Occipital lobe (tissue), 2 donors: ENCODE results near the gene GRM4. TPM values are rescaled to one million over a fixed set of nuclear protein-coding genes. Genes with fewer than 3 reads are reported as not detected.

Experiments used
- DNase-seq: peaks from one replicate; lab custom pipeline; 2025; lab: John Stamatoyannopoulos, UW
- total RNA-seq: library from RNA; depleted of rRNA; stranded (reverse); fragments of >200 nt; gene quantifications from one replicate; pipeline ENCODE4 v1.2.3, GENCODE V29; 2014

The GRM4 gene
- total RNA-seq, 1 donor from 2014 or later, result 0.94 TPM

DNA sequence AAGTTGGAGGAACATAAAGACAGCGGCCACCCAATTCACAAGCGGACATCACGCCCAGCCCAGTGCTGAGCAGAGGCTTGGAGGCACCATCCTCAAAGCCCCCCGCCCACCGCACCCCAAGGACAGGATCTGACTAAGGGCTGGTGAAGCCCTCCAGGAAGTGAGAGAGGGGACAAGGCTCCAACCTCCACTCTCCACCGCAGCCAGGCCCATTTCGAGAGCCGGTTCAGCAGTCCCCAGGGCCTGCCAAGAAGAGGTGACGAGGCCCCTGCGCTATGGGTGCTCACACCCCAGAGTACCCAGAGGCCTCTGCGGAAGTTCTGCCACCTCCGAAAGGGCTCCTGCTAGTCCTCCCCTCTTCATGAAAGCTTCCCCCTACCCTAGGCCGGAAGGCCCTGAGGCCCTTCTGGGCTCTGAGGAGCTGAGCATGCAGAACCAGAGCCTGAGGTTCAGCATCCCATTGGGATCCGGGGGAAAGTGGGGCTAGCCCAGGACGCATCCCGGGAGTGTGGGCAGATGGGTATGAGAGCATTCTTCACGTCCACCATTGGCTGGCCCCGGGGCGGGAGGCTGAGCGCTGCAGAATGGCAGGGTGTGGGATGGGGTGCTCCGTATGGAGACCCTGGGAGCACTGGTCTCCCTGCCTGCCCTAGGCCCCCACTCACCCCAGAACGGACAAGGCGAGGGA lies 2.5 kb downstream of the GRM4 start:
- DNase-seq, result no peak

DNA sequence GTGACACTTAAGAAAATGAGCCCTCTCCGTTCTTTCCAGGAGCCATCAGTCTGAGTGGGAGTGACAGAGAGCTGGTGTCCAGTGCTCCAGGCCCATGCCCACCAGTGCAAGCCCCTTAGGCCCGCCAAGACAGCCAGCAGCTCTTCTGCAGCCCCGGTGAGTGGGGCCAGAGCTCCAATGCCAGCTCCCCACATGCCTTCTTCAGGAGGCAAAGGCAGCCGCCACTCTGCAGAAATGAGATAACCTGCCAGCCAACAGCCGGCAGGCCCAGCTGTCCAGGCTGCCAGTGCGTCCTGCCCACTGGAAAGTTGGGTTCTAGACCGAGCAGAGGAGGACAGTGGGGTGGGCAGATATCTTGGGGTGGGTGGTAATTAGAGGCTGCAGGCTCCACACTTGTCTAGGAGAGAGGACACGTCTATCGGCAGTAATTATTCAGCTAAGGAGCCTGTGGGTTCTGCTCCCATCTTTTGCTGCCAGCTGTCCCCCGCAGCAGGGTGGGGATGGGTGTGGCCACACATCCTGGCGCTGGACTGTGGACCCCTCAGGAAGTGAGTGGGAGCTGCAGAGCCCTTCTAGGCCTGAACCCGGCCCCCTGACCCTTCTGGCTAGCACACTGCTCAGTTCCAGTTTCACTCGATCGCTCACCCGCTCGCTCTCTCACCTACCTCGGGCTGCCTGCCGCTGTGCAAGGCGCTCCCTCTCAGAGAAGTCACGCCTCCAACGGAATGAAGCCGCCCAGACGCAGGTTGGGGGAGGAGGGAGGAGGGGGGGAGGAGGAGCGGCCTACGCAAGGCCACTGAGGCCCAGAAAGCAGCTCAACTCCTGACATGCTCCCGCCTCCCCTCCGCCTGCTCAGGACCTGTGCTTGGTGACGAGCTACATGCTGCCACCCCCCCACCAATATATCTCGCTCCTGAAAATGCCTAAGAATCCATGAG lies 3.6 kb downstream of the GRM4 start:
- no peak for DNase-seq

DNA sequence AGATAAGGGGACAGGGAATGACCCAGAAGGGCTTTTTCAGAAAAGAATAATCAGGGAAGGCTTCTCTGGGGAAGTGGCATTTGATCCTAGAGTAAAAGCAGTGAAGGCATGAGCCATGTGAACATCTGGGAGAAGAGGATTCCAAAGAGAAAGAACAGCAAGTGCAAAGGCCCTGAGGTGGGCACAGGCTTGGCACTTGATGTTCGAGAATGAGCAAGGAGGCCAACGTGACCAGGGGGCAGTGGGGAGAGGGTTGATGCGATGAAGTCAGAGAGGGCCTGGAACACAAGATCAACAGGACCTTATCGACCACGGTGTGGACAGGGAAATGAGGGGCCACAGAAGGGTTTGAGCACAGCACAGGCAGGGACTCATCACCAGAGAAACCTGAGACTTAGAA lies 5.8 kb downstream of the GRM4 start:
- DNase-seq, result no peak

DNA sequence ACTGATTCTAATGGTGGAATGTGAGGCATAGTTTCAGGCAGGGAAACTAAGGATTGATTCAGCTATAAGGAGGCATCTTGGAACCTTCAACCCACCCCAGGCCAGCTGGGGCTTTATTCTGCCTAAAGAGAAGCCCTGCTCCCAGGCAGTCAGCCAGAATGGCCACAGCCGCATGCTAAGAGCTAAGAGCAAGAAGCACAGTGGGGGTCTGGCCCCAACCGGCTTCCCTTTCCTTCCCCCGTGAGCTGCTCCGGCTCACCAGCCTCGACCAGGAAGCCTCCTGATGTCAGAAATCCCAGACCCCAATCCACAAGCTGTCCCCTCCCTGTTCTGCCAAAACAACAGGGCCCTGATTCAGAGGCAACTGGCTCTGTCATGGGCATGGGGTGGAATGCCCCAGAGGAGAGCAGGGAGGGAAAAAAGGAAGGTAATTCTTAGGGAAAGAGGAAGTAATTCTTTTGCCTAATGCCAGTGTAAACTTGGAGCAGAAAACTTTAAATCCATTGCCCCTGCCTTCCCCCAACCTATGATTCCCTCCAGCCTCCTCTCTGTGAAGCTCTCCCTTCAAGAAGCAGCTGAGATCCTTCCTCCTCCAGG lies 6.9 kb downstream of the GRM4 start:
- DNase-seq, result no peak

DNA sequence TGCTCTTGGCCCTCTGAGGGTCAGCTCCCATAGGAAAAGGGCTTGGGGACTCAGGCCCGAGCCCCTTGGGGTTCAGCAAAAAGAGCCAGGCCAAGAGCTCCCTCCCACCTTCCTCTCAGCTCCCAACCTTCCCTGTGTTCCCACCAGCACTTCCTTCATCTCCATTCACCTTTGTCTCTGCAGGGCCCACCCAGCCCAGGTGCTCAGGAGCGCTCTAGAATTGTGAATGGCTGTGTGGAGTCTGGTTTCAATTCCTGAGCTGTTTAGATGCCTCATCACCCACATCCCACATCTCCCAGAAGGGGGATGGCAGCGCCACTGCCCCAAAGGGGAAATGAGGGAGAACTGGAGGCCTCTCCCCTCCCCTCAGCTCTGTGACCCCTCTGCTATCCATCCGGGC lies 7.7 kb downstream of the GRM4 start:
- no peak for DNase-seq

DNA sequence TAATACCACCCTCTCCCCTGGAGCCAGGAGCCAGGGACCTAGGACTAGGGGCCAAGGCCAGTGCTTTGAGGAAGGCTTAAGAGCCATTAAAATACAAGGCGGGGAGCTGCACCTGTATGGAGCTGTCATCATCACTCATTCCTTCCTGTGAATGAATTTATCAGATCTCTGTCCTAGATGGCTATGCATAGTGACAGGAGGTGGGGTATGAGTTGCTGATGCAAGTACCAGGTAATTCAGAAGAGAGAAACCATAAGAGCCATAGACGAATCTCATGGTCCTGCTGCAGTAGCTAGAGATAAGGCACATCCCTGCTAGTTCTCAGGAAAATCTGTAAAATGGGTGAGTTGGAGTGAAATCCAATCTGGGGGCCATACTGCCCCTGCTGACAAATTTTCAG lies 10.3 kb downstream of the GRM4 start:
- no peak for DNase-seq

DNA sequence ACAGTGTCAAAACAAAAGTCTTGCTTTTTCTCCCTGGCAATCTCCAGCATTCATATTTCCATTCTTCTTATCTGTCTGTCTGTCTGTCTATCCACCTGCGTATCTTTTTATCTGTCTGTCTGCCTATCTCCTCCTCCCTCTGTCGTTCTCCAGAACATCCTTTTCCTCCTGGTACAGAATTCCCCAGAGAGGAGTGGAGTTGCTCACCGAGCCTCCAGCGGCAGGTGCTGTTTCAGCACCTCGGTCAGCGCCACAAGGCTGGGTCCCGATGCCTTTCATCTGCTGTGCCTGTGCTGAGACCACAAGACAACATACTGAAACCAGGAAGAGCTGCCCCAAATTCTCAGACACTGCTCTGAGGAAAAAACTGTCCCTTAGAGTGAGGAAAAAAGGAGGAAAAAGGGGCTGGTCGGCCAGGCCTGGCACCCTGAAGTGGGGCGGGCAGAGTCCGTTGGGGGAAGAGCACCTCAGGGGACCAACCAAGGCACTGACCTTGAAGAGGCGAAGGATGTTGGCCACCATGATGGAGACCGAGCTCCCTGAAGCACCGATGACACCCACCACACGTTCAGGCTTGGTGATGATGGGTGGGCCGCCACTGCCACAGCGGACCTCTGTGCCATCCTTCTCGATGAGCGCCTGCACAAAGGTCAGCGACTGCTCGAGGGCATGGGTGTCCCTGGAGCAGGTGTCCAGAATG lies 13.3 kb downstream of the GRM4 start:
- no peak for DNase-seq

DNA sequence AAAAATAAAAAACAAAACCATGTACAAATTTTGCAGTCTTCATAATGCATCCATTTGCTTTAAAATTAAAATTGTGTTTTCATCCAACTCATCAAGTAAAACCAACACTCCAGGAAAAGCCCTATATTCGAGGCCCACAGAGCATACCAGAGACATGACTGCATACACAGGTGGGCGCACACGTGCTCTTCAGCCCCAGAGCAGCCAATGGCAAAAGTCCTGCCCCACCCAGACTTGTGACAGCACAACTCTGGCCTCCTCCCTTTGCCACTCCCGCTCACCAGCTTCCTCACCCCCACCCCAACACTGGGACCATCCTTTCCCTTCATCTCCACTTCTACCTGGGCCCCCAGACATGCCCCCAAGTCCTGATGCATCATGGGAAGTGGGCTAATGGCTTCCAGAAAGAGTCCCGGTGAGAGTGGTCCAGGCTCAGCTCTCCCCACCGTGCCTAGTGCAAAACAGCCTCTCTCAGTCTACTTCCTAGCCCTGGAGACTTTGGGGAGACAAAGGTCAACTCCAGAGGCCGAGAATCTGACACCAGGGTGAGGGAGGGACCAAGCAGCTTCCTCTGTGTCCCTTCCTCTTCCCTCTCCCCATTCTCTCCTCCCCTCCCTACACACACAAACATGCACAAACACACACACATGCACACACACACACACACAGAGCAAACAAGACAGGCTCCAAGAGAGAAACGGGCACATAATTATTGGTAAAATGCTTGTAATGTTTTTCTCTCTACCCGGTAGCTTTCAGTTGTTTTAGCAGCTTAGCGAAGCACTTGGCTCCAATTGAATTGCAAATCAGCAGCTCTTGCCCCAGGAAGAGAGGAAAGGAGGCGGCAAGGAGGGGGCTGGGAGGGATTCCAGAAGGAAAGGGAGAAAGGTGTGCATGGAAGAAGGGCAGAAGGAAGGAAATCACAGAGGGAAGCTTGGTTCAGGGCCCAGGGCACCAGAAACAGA lies 14.3 kb downstream of the GRM4 start:
- no peak for DNase-seq

DNA sequence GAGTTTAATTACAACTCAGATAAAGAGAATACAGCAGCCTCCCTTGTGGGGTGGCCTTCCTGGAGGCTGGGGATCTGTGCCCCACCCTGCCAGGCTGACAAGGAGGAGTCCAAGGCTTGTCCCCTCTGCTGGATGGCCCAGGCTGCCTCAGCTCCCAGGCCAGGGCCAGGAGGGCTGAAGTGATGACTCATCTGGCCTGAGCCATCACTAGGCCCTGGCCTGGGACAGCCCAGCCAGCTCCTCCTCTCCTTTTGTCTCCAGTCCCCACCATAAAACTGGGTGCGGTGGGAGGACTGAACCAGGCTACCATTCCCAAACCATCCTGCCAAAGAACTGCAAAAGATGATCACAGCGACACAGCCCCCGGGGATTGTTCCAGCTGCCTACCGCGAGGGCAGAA lies 15.0 kb downstream of the GRM4 start:
- DNase-seq, result no peak

DNA sequence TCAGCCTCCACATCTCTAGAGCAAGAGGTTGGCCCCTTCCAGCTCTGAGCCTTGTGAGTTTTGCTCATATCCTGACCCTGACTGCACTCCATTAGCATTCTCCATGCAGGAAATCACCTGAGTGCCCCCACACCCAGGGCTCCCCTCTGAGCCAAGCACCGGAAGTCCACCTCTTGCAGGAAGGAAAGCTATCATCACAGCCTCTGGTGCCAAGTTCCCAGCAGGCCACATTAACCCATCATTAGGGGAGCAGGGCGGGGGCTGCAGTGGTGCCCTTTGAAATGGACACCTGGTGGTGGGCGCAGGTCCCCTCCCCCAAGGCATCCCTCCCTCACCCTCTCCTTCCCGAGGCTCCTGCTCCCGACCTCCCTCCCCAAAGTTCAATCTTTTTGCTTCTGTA lies 16.1 kb downstream of the GRM4 start:
- no peak for DNase-seq

DNA sequence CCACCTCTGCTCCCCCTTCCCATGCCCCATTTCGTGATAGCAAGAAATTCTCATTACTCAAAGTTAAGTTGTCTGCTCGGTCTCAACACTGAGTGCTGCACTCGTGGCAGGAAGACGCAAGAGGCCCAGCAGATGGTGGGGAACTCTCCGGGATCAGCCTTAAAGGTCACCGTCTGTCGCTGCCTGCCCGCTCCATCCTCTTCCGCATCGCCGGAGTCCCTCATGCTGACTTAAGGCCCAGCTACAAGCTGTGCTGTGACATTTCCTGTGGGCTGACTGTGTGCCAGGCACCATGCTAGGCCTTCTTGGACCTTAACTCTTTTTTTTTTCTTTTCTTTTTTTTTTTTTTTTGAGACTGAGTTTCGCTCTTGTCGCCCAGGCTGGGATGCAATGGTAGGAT lies 17.8 kb downstream of the GRM4 start:
- DNase-seq, result no peak

DNA sequence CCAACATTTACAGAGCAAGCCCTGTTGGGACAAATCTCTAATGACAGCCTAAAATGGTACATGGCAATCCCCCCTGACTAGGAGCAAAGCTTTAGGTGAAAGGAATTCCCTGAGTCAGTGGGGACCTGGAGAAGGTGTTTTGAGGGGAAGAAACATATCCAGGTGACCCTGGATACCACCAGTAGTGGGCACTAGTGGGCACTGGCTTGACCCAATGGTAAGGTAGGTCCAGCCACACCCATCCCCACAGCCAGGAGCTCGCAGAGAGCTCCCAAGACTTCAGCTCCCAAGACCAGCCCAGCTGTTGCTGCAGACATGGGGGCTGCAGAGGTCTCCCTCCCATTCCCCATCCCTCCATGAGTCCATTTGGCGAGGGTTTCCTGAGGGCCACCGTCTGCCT lies 19.5 kb downstream of the GRM4 start:
- no peak for DNase-seq

DNA sequence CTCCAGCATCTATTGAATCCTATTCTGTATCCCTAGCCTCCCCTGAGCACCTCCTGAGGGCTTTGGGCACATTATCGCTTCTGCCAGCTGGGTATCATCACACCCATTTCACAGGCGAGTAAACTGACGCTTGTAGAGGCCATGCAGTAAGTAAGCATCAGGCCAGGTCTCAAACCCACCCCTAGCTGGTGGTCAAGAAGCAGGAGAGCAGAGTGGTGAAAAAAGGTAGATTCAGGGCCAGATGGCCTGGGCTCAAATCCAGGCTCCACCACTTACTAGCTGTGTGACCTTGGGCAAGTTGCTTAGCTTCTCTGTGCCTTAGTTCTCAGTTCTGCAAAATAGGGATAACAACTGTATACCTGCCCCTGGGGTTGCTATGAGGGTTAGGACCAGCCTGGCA lies 19.9 kb downstream of the GRM4 start:
- no peak for DNase-seq

DNA sequence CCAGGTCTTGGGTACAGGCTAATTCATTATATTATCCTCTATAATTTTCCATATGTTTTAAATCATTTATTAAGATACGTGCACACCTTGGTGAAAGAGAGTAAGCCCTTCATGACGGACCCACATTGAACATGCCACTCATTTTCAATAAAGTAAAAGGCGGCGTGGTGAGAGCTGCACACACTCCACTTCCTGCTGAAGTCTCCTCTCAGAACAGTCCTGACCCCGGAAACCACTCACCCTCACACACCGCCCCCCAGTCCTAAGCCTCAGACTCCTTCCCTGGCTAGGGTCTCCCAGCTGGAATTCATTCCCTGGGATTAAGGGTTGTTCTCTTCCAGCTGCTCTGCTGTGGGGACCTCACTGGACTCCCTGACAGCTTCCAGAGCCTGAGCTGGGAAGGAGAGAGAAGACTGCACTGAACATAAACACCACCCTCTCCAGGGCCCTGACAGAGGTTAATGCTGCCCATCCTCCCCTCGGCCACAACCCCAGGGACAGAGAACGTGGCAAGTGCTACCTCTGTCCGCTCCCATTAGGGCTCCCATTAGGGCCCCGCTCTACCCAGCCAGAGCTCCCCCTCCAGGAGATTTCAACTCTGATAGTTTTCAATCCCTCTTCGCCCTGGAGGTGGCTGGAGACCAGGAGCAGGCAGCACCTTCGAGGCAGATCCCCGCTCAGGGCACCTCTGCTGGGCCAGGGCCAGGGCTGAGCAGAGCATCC lies 24.8 kb downstream of the GRM4 start:
- DNase-seq, result no peak

DNA sequence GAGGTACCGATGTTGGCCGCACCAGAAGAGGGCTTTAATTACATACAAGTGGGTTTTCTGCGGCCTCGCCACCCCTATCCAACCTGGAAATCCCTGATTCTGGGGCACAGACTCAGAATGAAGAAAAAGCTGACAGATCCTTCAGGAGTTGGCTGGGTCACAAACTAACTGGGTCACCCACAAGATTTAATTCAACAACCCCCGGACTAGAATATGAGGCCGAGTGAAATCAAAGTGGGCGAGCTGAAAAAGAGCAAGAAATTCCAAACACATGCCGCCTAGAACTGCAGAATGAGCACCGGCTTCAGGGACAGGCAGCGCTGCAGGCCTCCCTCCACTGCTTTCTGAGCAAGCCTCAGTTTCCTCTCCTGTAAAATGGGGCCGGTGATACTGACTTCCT lies 30.0 kb downstream of the GRM4 start:
- no peak for DNase-seq

DNA sequence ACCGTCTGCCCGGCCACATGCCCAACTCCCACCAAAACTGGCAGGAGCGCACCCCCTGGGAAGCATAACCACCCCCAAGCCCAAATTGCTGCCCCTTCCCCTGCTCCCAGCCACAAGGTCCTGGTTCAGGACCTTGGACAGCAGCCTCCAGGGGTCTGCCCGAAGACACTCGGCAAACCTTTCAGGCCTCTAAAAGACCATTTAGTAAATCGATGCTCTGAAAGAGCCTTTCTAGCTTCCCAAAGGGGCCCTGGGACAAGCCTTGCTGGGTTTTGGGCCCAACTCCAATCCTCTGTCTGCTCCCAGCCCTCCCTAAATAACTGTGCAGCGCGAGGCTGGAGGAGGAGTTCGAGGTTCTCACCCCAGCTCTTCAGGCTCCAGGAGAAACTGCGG lies 30.5 kb downstream of the GRM4 start:
- no peak for DNase-seq

DNA sequence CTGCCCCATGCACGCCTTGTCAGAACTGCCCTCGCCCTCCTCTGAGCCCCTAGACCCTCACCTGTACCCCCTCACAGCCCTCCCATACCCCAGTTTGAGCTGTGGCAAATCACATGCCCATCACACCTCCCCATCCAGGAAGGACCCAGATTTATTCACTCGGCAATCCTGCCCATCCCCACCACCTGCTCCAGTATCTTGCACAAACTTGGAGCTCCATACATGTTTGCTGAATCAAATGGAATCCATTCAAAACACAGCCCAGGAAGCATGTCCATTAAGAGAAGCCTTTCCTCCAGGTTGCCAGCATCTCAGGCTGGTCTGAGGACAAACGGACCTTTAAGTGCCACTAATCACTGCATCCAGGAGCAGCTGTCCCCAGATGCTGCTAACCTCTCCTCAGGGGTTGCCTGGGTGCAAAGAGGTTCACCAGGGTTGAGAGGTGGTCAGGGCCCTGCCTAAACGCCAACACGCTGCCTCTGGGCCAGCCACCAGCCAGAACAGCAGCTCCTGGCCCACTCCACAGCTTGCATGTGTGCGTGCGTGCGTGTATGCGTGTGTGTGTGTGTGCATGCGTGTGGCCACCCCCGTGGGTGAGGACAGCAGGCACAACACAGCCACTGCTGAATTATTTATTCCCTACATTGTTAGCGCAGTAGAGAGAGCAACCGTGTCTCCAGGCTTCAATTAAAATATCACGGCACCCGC lies 31.0 kb downstream of the GRM4 start:
- no peak for DNase-seq

DNA sequence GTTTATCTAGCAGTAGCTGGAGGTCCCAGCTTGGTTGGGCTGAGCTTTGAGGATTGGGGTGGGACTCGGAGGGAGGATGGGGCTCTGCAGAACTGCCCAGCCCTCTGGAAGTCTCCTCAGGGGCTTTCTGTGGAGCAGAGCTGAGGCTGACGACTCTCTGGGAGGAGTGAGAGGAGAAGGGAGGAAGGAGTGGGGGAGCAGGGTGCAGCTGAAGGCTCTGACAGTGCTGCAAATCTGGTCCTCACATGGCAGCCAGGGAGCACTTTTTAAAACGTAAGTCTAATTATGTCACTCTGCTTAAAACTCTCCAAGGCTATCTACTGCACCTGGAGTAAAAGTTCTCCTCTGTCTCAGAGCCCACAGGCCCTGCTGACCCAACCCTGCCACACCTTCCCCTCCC lies 32.4 kb downstream of the GRM4 start:
- DNase-seq, result no peak

DNA sequence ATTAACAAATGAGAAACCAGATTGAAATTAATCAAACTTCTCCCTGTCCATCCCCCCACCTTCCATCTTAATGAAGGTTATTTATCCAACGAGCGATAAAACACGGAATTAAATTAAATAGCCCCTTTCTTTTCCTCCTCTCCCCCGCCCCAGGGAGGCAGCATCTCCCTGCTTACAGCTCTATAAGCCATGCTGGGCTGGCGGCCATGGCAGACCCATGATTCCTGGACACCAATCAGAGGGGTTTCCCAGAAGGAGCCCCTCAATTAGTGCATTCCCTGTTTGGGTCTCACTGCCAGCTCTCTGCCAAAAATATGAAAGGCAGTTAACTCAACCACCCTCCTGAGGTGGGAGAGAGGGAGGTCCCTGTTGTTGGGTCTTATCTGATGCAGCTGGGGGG lies 33.8 kb downstream of the GRM4 start:
- no peak for DNase-seq

DNA sequence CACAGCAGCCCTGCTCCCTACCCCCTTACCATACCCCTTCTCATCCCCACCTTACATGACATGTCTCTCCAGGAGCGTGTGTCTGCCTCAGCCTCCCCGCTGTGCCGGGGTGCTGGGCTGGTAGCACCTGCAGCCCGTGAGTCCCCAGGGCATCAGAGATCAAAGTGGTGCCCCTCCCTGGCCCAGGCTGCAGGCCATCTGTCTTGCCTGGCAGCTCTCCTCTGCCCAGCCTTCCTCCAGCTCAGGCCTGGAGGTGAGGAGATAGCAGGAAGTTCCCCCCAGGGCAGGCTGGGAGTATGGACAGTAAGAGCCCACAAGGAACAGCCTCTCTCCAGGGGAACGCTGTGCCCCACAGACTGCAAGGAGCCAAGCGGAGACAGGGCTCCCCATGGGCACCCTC lies 35.3 kb downstream of the GRM4 start:
- no peak for DNase-seq
